SK-N-SH treated with all-trans-retinoic acid at 6 μM for 48 hours (cell line): ENCODE results near the gene KRT16.

Source experiments
- ATAC-seq: fragments of 200-7000 bp; cut with Tn5 transposase; 3 replicates; pipeline ENCODE4 v1.9.1; 2020; ENCODE audit warnings: mild to moderate bottlenecking, moderate library complexity
- ARNTL ChIP-seq: fragments of 450-650 bp; formaldehyde crosslinking; IDR thresholded peaks from 2 replicates; pipeline ENCODE4 v1.5.0; 2020; ENCODE audit warnings: low read depth, mild to moderate bottlenecking, moderate library complexity, borderline replicate concordance
- BACH2 ChIP-seq: fragments of 250-450 bp; sonication (Bioruptor Pico); IDR thresholded peaks from 2 replicates; pipeline ENCODE4 v1.9.0; 2021; ENCODE audit warnings: mild to moderate bottlenecking, borderline replicate concordance
- CREB5 ChIP-seq: fragments of 250-450 bp; sonication (Bioruptor Pico); IDR thresholded peaks from 2 replicates; pipeline ENCODE4 v1.5.1; 2020; ENCODE audit warnings: low read depth, mild to moderate bottlenecking, moderate library complexity
- CSDC2 ChIP-seq: fragments of 250-450 bp; sonication (Bioruptor Pico); IDR thresholded peaks from 2 replicates; pipeline ENCODE4 v1.5.0; 2020; ENCODE audit warnings: mild to moderate bottlenecking, moderate library complexity
- CSRNP3 ChIP-seq: fragments of 250-450 bp; sonication (Bioruptor Pico); IDR thresholded peaks from 2 replicates; pipeline ENCODE4 v1.5.1; 2021; ENCODE audit warnings: mild to moderate bottlenecking, moderate library complexity
- ESRRG ChIP-seq: fragments of 250-450 bp; sonication (Bioruptor Pico); IDR thresholded peaks from 2 replicates; pipeline ENCODE4 v1.6.1; 2021; ENCODE audit warnings: mild to moderate bottlenecking
- OSR1 ChIP-seq: fragments of 250-450 bp; sonication (Bioruptor Pico); IDR thresholded peaks from 2 replicates; pipeline ENCODE4 v1.8.0; 2022; ENCODE audit warnings: moderate library complexity, mild to moderate bottlenecking, inconsistent platforms
- PATZ1 ChIP-seq: fragments of 250-450 bp; sonication (Bioruptor Pico); IDR thresholded peaks from 2 replicates; pipeline ENCODE4 v1.8.0; 2020; ENCODE audit warnings: mild to moderate bottlenecking, moderate library complexity, borderline replicate concordance
- POU6F1 ChIP-seq: fragments of 250-450 bp; sonication (Bioruptor Pico); IDR thresholded peaks from 2 replicates; pipeline ENCODE4 v1.8.0; 2021; ENCODE audit warnings: low read depth, mild to moderate bottlenecking, moderate library complexity, borderline replicate concordance
- PPARA ChIP-seq: fragments of 250-450 bp; sonication (Bioruptor Pico); IDR thresholded peaks from 2 replicates; pipeline ENCODE4 v1.5.0; 2020; ENCODE audit warnings: mild to moderate bottlenecking, borderline replicate concordance
- RARB ChIP-seq: fragments of 250-450 bp; sonication (Bioruptor Pico); IDR thresholded peaks from 2 replicates; pipeline ENCODE4 v1.8.0; 2021; ENCODE audit warnings: mild to moderate bottlenecking, moderate library complexity
- SNAI2 ChIP-seq: fragments of 250-450 bp; sonication (Bioruptor Pico); IDR thresholded peaks from 2 replicates; pipeline ENCODE4 v1.5.0; 2020; ENCODE audit warnings: mild to moderate bottlenecking, moderate library complexity
- TCF4 ChIP-seq: fragments of 250-450 bp; sonication (Bioruptor Pico); IDR thresholded peaks from 2 replicates; pipeline ENCODE4 v1.8.0; 2021; ENCODE audit warnings: mild to moderate bottlenecking, moderate library complexity, borderline replicate concordance
- TSHZ2 ChIP-seq: fragments of 250-450 bp; sonication (Bioruptor Pico); IDR thresholded peaks from 2 replicates; pipeline ENCODE4 v1.5.0; 2020; ENCODE audit warnings: mild to moderate bottlenecking, moderate library complexity
- ZC3H10 ChIP-seq: fragments of 250-450 bp; sonication (Bioruptor Pico); IDR thresholded peaks from 2 replicates; pipeline ENCODE4 v1.5.1; 2021; ENCODE audit warnings: mild to moderate bottlenecking, moderate library complexity
- ZFP3 ChIP-seq: fragments of 250-450 bp; sonication (Bioruptor Pico); IDR thresholded peaks from 2 replicates; pipeline ENCODE4 v1.5.0; 2020; ENCODE audit warnings: mild to moderate bottlenecking, moderate library complexity
- ZFP30 ChIP-seq: fragments of 450-650 bp; formaldehyde crosslinking; IDR thresholded peaks from 2 replicates; pipeline ENCODE4 v1.5.0; 2022; ENCODE audit warnings: mild to moderate bottlenecking, moderate library complexity
- ZNF565 ChIP-seq: fragments of 450-650 bp; formaldehyde crosslinking; conservative IDR thresholded peaks from 2 replicates; pipeline ENCODE4 v1.5.0; 2020; ENCODE audit warnings: low read depth, mild to moderate bottlenecking, moderate library complexity
- ZNF70 ChIP-seq: fragments of 450-650 bp; formaldehyde crosslinking; IDR thresholded peaks from 2 replicates; pipeline ENCODE4 v1.5.0; 2020; ENCODE audit warnings: mild to moderate bottlenecking, moderate library complexity
- ZNF8 ChIP-seq: fragments of 450-650 bp; formaldehyde crosslinking; IDR thresholded peaks from 2 replicates; pipeline ENCODE4 v1.5.0; 2020; ENCODE audit warnings: mild to moderate bottlenecking, moderate library complexity

The KRT16 gene

GRCh38 chr17:41631025-41631897 is 18.7 kb upstream of the KRT16 start:
- no peak for ATAC-seq
- TF ChIP-seq ARNTL (CRISPR knock-in tag) (no peak), PPARA (CRISPR knock-in tag) (no peak), ZNF565 (no peak), ZNF8 (CRISPR knock-in tag) (no peak), ESRRG (CRISPR knock-in tag) (no peak), ZFP3 (CRISPR knock-in tag) (no peak), POU6F1 (no peak), CSRNP3 (CRISPR knock-in tag) (no peak), PATZ1 (CRISPR knock-in tag) (no peak), ZC3H10 (CRISPR knock-in tag) (no peak), BACH2 (no peak), TCF4 (CRISPR knock-in tag) (no peak), SNAI2 (CRISPR knock-in tag) (no peak), ZFP30 (CRISPR knock-in tag) (no peak), OSR1 (CRISPR knock-in tag) (no peak), CSDC2 (CRISPR knock-in tag) (no peak), RARB (no peak), TSHZ2 (CRISPR knock-in tag) (no peak), CREB5 (CRISPR knock-in tag) (no peak), ZNF70 (CRISPR knock-in tag) (no peak)

GRCh38 chr17:41629826-41630670 is 17.5 kb upstream of the KRT16 start:
- TF ChIP-seq PPARA (CRISPR knock-in tag), result no peak
- TF ChIP-seq ZNF565, result no peak
- TF ChIP-seq SNAI2 (CRISPR knock-in tag), result no peak
- no peak for TF ChIP-seq ZFP3 (CRISPR knock-in tag)
- TF ChIP-seq RARB, result no peak
- no peak for TF ChIP-seq CSDC2 (CRISPR knock-in tag)
- TF ChIP-seq CSRNP3 (CRISPR knock-in tag), result no peak
- no peak for TF ChIP-seq ZC3H10 (CRISPR knock-in tag)
- no peak for TF ChIP-seq BACH2
- TF ChIP-seq, all 23 proteins: peak for 0
- no peak for ATAC-seq
